Activated B cell treated with CpG ODN at 0.5 μM for 24 hours (primary cell): ENCODE measurements around the gene ZNF331. TPM values are rescaled to one million over a fixed set of nuclear protein-coding genes. Genes with fewer than 3 reads are reported as not detected.

Source experiments
- ATAC-seq: fragments of 200-7000 bp; cut with Tn5 transposase; one replicate; pipeline ENCODE4 v1.10.0; 2021; ENCODE audit warnings: low read depth, mild to moderate bottlenecking, moderate library complexity
- CTCF ChIA-PET: fragments of 350-600 bp; sonication (Branson Sonifier 250); formaldehyde crosslinking; loops from one replicate; lab custom pipeline; 2021; ENCODE audit warnings: antibody characterized with exemption; lab: Charles Lee
- POLR2A ChIA-PET: fragments of 350-600 bp; sonication (Branson Sonifier 250); formaldehyde crosslinking; loops from one replicate; lab custom pipeline; 2021; ENCODE audit warnings: antibody characterized with exemption; lab: Charles Lee
- DNase-seq: peaks from one replicate; pipeline ENCODE4 v3.0.0; 2022
- H3K27ac Mint-ChIP-seq: one replicate; pipeline ENCODE4 v1.8.0; 2020; ENCODE audit warnings: mixed read lengths
- H3K27me3 Mint-ChIP-seq: one replicate; pipeline ENCODE4 v1.8.0; 2021; ENCODE audit warnings: mixed read lengths
- H3K36me3 Mint-ChIP-seq: one replicate; pipeline ENCODE4 v1.8.0; 2021; ENCODE audit warnings: low read depth, mixed read lengths
- H3K4me1 Mint-ChIP-seq: one replicate; pipeline ENCODE4 v1.8.0; 2021; ENCODE audit warnings: mixed read lengths
- H3K4me3 Mint-ChIP-seq: one replicate; pipeline ENCODE4 v1.8.0; 2020; ENCODE audit warnings: mild to moderate bottlenecking, mixed read lengths
- H3K9me3 Mint-ChIP-seq: one replicate; pipeline ENCODE4 v1.8.0; 2020; ENCODE audit warnings: mixed read lengths
- CTCF ChIP-seq: fragments of 200-600 bp; IDR thresholded peaks from one replicate; pipeline ENCODE4 v1.8.0; 2022; ENCODE audit warnings: antibody characterized with exemption, mild to moderate bottlenecking
- intact Hi-C: fragments of 100-400 bp; cut with micrococcal nuclease; formaldehyde crosslinking; loops from one replicate; pipeline ENCODE4 v1.15.1; 2024
- total RNA-seq: library from RNA; stranded (reverse); gene quantifications from 2 replicates; pipeline ENCODE4 v1.2.3, GENCODE V29; 2022

The ZNF331 gene
- total RNA-seq, 1 donor from 2014 or later = 31.7 TPM

GRCh38 chr19:53552001-53552721, 14.2 kb downstream of the ZNF331 start:
- Mint-ChIP-seq H3K27ac (no peak overlapping the region), H3K4me1 (peaks cover 27% of the 10 kb centered on the region), H3K36me3 (peaks cover 38% of the 10 kb centered on the region), H3K27me3 (no peaks in the 10 kb centered on the region), H3K4me3 (no peak overlapping the region), H3K9me3 (no peaks in the 10 kb centered on the region)
- POLR2A ChIA-PET = no interaction called here
- intact Hi-C loops = no loop called here
- no peak for DNase-seq
- CTCF ChIA-PET = no interaction called here
- TF ChIP-seq CTCF = no peak
- no peak for ATAC-seq

GRCh38 chr19:53553156-53553555, 15.2 kb downstream of the ZNF331 start:
- DNase-seq (no peak), ATAC-seq (peak; percentile 6)
- intact Hi-C loops = no loop called here
- H3K27ac Mint-ChIP-seq = peak overlapping the region; percentile 7
- ChIA-PET CTCF (no interaction called here), POLR2A (no interaction called here)
- no peaks in the 10 kb centered on the region for H3K27me3 Mint-ChIP-seq
- H3K9me3 Mint-ChIP-seq = no peaks in the 10 kb centered on the region
- H3K4me1 Mint-ChIP-seq = peaks cover 27% of the 10 kb centered on the region
- H3K36me3 Mint-ChIP-seq = peaks cover 42% of the 10 kb centered on the region
- H3K4me3 Mint-ChIP-seq = peak overlapping the region; percentile 53
- TF ChIP-seq CTCF = no peak

GRCh38 chr19:53553865-53554791, 16.2 kb downstream of the ZNF331 start:
- intact Hi-C loops = loop anchor here (1.0 kb wide), 1 partner anchor 16 kb away; the partner anchor contains the start of gene ZNF331
- peak overlapping the region; percentile 89 for H3K4me3 Mint-ChIP-seq
- ATAC-seq = peak; percentile 81
- ChIA-PET CTCF (no interaction called here), POLR2A (interaction anchor here (1.4 kb wide), 2 partner anchors 16 to 34 kb away, joined by 3 to 5 read pairs; partner anchors contain the start of gene ZNF331)
- peak overlapping the region; percentile 91 for H3K27ac Mint-ChIP-seq
- no peak for TF ChIP-seq CTCF
- H3K36me3 Mint-ChIP-seq = peaks cover 45% of the 10 kb centered on the region
- H3K4me1 Mint-ChIP-seq = peaks cover 27% of the 10 kb centered on the region
- H3K9me3 Mint-ChIP-seq = no peaks in the 10 kb centered on the region
- H3K27me3 Mint-ChIP-seq = no peaks in the 10 kb centered on the region
- DNase-seq = peak; percentile 82

GRCh38 chr19:53554804-53555203, 16.9 kb downstream of the ZNF331 start:
- no peak for ATAC-seq
- ChIA-PET POLR2A (interaction anchor here (0.7 to 1.4 kb wide), 3 partner anchors 16 to 582 kb away, joined by 3 to 5 read pairs (median 3); partner anchors contain the start of gene ZNF331), CTCF (no interaction called here)
- TF ChIP-seq CTCF = no peak
- Mint-ChIP-seq H3K9me3 (peaks cover under 1% of the 10 kb centered on the region), H3K27me3 (no peaks in the 10 kb centered on the region), H3K36me3 (peaks cover 47% of the 10 kb centered on the region), H3K27ac (peak overlapping the region; percentile 91), H3K4me1 (peaks cover 27% of the 10 kb centered on the region), H3K4me3 (peak overlapping the region; percentile 89)
- intact Hi-C loops = loop anchor here (1.0 kb wide), 1 partner anchor 17 kb away; the partner anchor contains the start of gene ZNF331
- DNase-seq = no peak
